Ishikawa (cell line): ENCODE measurements around the gene CATSPERB.

Source experiments
- RAD21 ChIP-seq: IDR thresholded peaks from 2 replicates; pipeline ENCODE4 v1.6.1; 2012; ENCODE audit warnings: low read depth
- TAF1 ChIP-seq: IDR thresholded peaks from 2 replicates; pipeline ENCODE4 v1.6.1; 2012; ENCODE audit warnings: low read depth, mild to moderate bottlenecking

- no peak for TF ChIP-seq TAF1
- TF ChIP-seq RAD21: no peak
These were observed 16.2 kb upstream of the CATSPERB start for GRCh38 chr14:91748049-91748448.
